Smooth muscle cell of the brain vasculature (primary cell): ENCODE data around the gene GSG1L.

Experiments used
- DNase-seq: peaks from one replicate; pipeline ENCODE4 v3.0.0-alpha.2; 2012; ENCODE audit warnings: low read depth, low spot score

The GSG1L gene

GRCh38 chr16:28092721-28093384 lies 29.3 kb upstream of the GSG1L start:
- DNase-seq: no peak

- no peak for DNase-seq
Measured at GRCh38 chr16:28091656-28092055, 28.1 kb upstream of the GSG1L start.

GRCh38 chr16:28090646-28091377 lies 27.3 kb upstream of the GSG1L start:
- no peak for DNase-seq

- DNase-seq: no peak
Measured at GRCh38 chr16:28089992-28090365, 26.5 kb upstream of the GSG1L start.

GRCh38 chr16:28089205-28089991 lies 25.9 kb upstream of the GSG1L start:
- DNase-seq: no peak

GRCh38 chr16:28087675-28088300 lies 24.3 kb upstream of the GSG1L start:
- DNase-seq: no peak

- no peak for DNase-seq
Measured at GRCh38 chr16:28087140-28087660, 23.7 kb upstream of the GSG1L start.

GRCh38 chr16:28086186-28087139 lies 22.9 kb upstream of the GSG1L start:
- no peak for DNase-seq

GRCh38 chr16:28085389-28086171 lies 22.1 kb upstream of the GSG1L start:
- no peak for DNase-seq

GRCh38 chr16:28084209-28084608 lies 20.7 kb upstream of the GSG1L start:
- no peak for DNase-seq

GRCh38 chr16:28082624-28083023 lies 19.1 kb upstream of the GSG1L start:
- DNase-seq: no peak

- no peak for DNase-seq
Measured at GRCh38 chr16:28081391-28081968, 18.0 kb upstream of the GSG1L start.

- no peak for DNase-seq
Measured at GRCh38 chr16:28078261-28078660, 14.7 kb upstream of the GSG1L start.

GRCh38 chr16:28073836-28074235 lies 10.3 kb upstream of the GSG1L start:
- no peak for DNase-seq

GRCh38 chr16:28072087-28072486 lies 8.6 kb upstream of the GSG1L start:
- no peak for DNase-seq

GRCh38 chr16:28069971-28070794 lies 6.7 kb upstream of the GSG1L start:
- DNase-seq: no peak

GRCh38 chr16:28068976-28069375 lies 5.5 kb upstream of the GSG1L start:
- DNase-seq: no peak

- peak; percentile 17 for DNase-seq
Measured at GRCh38 chr16:28067604-28068379, 4.3 kb upstream of the GSG1L start.
